GM10266 (cell line): ENCODE measurements around the gene TSKS.
"Not testable (repeated sequence)": the region's sequence is repeated elsewhere in the genome, so short reads cannot be mapped to it uniquely, and the experiment has no call there.

ENCODE experiments used
- DNase-seq: peaks from one replicate; pipeline ENCODE4 v3.0.0; 2012; ENCODE audit errors: extremely low spot score
- CTCF ChIP-seq: IDR thresholded peaks from 2 replicates; pipeline ENCODE4 v1.5.1; 2012; ENCODE audit warnings: mild to moderate bottlenecking, low read depth; ENCODE audit not compliant: control insufficient read depth, insufficient read depth; ENCODE audit errors: missing control alignments

The TSKS gene

GRCh38 chr19:49739098-49739497 is 24.0 kb downstream of the TSKS start:
- DNase-seq = no peak
- TF ChIP-seq CTCF = no peak

- DNase-seq = no peak
- no peak for TF ChIP-seq CTCF
Observed at GRCh38 chr19:49738268-49738667, 24.8 kb downstream of the TSKS start.

GRCh38 chr19:49730166-49730565 is 32.9 kb downstream of the TSKS start:
- no peak for TF ChIP-seq CTCF
- no peak for DNase-seq

GRCh38 chr19:49727217-49728030 is 35.7 kb downstream of the TSKS start:
- TF ChIP-seq CTCF = no peak
- DNase-seq = no peak

- not testable (repeated sequence) for DNase-seq
Observed at GRCh38 chr19:49719420-49719819, 43.7 kb downstream of the TSKS start.

GRCh38 chr19:49718991-49719390 is 44.1 kb downstream of the TSKS start:
- TF ChIP-seq CTCF = no peak
- no peak for DNase-seq

- TF ChIP-seq CTCF = no peak
- DNase-seq = no peak
Observed at GRCh38 chr19:49718511-49718910, 44.6 kb downstream of the TSKS start.

GRCh38 chr19:49716154-49716553 is 47.0 kb downstream of the TSKS start:
- TF ChIP-seq CTCF = no peak

More at GRCh38 chr19:49716154-49716553, 47.0 kb downstream of the TSKS start:
- DNase-seq = no peak
